ENCODE results near the gene KIAA1328. TPM values are rescaled to one million over a fixed set of nuclear protein-coding genes. Genes with fewer than 3 reads are reported as not detected.

The KIAA1328 gene
- total RNA-seq, 4 donors from 2014 or later: 6.0 to 23.5 (median 11.1) TPM

- ATAC-seq (ENCODE audit: low FRiP score) (no peak), DNase-seq (ENCODE audit: low spot score) (no peak)
- no peak for TF ChIP-seq CTCF (IDR thresholded peaks at IDR 0.05)
These were observed 9.3 kb upstream of the KIAA1328 start for GRCh38 chr18:36819621-36820020.

GRCh38 chr18:36821681-36822080 lies 7.2 kb upstream of the KIAA1328 start:
- ATAC-seq (ENCODE audit: low FRiP score): no peak

GRCh38 chr18:36825526-36825925 lies 3.4 kb upstream of the KIAA1328 start:
- no peak for TF ChIP-seq CTCF (IDR thresholded peaks at IDR 0.05)
- no peak for ATAC-seq (ENCODE audit: low FRiP score)
- no peak for DNase-seq (ENCODE audit: low spot score)

More at GRCh38 chr18:36821681-36822080, 7.2 kb upstream of the KIAA1328 start:
- no peak for DNase-seq (ENCODE audit: low spot score)
- no peak for TF ChIP-seq CTCF (IDR thresholded peaks at IDR 0.05)

- DNase-seq (ENCODE audit: low spot score) (no peak), ATAC-seq (ENCODE audit: low FRiP score) (no peak)
- no peak for TF ChIP-seq CTCF (IDR thresholded peaks at IDR 0.05)
These were observed 2.4 kb upstream of the KIAA1328 start for GRCh38 chr18:36826556-36826955.

GRCh38 chr18:36828157-36828629 lies 734 bp upstream of the KIAA1328 start:
- TF ChIP-seq CTCF (IDR thresholded peaks at IDR 0.05): no peak
- DNase-seq (ENCODE audit: low spot score) (no peak), ATAC-seq (ENCODE audit: low FRiP score) (peak; percentile 55)

- no peak for TF ChIP-seq CTCF (IDR thresholded peaks at IDR 0.05)
- no peak for DNase-seq (ENCODE audit: low spot score)
- peak; percentile 68 for ATAC-seq (ENCODE audit: low FRiP score)
These were observed 633 bp downstream of the KIAA1328 start for GRCh38 chr18:36829362-36830157.

- ATAC-seq (ENCODE audit: low FRiP score) (no peak), DNase-seq (ENCODE audit: low spot score) (no peak)
- TF ChIP-seq CTCF (IDR thresholded peaks at IDR 0.05): no peak
These were observed 1.2 kb downstream of the KIAA1328 start for GRCh38 chr18:36830158-36830495.

Measured in omental fat pad (tissue), 4 donors.